ENCODE data around the gene TUBE1.

DNA sequence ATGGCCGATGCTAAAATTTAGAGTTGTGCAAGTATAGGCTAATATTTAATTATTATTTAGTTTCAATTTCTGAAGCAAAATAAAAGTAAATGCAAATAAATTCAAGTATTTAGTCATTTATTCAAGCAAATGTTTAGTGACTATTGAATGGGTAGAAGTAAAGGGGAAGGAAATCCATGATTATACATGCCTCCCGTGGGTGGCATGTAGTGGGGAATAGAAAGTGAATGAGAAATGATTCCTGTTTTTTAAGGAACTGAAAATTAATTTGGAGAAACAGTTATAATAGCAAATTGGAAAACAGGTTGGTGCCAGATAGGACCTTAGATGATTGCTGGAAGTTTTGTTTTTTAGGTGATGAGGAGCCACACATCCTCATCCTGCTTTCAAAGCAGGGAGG, 35.5 kb upstream of the TUBE1 start:
- TF ChIP-seq, protein P1, sequence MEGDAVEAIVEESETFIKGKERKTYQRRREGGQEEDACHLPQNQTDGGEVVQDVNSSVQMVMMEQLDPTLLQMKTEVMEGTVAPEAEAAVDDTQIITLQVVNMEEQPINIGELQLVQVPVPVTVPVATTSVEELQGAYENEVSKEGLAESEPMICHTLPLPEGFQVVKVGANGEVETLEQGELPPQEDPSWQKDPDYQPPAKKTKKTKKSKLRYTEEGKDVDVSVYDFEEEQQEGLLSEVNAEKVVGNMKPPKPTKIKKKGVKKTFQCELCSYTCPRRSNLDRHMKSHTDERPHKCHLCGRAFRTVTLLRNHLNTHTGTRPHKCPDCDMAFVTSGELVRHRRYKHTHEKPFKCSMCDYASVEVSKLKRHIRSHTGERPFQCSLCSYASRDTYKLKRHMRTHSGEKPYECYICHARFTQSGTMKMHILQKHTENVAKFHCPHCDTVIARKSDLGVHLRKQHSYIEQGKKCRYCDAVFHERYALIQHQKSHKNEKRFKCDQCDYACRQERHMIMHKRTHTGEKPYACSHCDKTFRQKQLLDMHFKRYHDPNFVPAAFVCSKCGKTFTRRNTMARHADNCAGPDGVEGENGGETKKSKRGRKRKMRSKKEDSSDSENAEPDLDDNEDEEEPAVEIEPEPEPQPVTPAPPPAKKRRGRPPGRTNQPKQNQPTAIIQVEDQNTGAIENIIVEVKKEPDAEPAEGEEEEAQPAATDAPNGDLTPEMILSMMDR (IDR thresholded peaks at IDR 0.05): no peak
- no peak for TF ChIP-seq POLR2A (IDR thresholded peaks at IDR 0.05)

Measured in body of pancreas (tissue), 4 donors.